ENCODE data around the gene HSD11B1L.

GRCh38 chr19:5694956-5695648 is 14.3 kb downstream of the HSD11B1L start:
- no peak for TF ChIP-seq FOXP2 (optimal IDR thresholded peaks at IDR 0.05; ENCODE audit: borderline replicate concordance, extremely low read depth, extremely low read length, insufficient read depth)
- no peak for TF ChIP-seq POLR2AphosphoS5 (IDR thresholded peaks at IDR 0.05; ENCODE audit: low read depth, low read length)
- no peak for TF ChIP-seq SIN3A (IDR thresholded peaks at IDR 0.05; ENCODE audit: borderline replicate concordance, insufficient read depth, low read length)
- no peak for TF ChIP-seq TAF1 (IDR thresholded peaks at IDR 0.05; ENCODE audit: borderline replicate concordance, insufficient read depth, low read length)
